GM21528 (cell line): Measurements from ENCODE around the gene HEBP1.
A peak's percentile ranks its signal among the peaks of the same experiment; 100 is the strongest.

Source experiments
- ATAC-seq: cut with Tn5 transposase; IDR thresholded peaks from one replicate; pipeline ENCODE4 v1.9.1; 2021; ENCODE audit warnings: mild to moderate bottlenecking, moderate library complexity; ENCODE audit not compliant: unreplicated experiment, low FRiP score

Gene HEBP1

DNA sequence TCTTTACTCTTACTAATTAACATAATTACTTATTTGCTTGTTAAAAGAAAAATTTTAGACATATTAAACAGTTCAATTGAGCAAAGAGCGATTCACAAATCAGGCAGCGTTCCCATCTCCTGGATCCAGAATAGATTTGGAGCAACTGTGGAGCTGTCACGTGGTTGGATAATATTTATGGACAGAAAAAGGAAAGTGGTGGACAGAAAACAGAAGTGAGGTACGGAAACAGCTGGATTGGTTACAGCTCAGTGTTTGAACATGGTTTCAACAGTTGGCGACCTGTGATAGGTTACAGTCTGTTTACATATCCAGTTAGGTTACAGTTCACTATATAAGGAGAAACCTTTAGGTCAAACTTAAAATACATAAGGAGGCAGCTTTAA is 24.5 kb upstream of the HEBP1 start:
- ATAC-seq, result no peak

DNA sequence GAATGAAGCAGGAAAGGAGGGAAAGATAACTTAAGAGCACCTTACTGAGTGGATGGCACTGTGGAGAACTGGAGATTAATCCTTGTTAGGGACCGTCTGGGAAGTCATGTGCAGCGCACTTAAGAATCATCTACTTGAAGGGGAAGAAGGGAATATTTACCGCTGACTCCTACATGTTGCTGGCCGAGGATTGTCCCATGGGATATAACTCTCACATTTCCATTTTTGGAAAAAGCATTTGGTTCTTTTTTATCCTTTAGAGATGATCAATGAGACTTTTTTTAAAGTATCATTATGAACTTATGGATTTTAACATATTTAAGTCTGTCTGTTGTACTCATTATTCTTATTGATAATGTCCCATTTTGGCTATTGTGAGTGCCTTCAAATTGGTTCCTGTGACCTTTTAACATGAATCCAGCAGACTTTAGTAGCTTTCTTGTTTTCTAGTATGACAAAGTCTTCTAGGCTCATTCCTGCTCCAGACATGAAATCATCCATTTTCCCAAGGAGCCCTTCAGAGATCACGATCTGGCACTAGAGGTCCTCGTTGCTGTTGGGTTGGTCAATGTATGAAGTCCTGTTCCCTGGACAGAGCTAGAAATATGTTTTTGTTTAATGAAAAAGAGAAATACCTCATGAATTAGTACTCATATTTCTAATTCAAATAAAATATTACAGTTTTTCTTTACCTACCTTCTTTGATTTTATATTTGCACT is 23.9 kb upstream of the HEBP1 start:
- ATAC-seq, result no peak

DNA sequence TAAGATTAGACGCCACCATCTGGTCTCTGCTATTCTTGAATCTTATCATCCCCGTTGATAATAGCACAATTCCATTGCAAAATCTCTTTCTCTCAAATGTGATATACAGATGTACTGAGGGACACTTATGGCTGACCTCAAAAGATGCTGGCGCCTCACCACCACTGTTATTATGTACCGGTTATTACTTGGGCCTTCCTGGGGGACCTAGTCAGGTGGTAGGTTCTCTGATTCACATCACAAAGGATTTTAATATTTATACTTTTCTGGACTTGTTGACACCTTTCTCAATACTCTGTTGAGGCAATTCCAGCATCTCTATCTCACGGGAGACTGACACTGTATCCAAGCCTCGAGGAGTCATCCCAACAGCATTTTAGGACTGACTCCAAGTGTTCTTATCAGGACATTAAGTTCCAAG is 22.8 kb upstream of the HEBP1 start:
- no peak for ATAC-seq

DNA sequence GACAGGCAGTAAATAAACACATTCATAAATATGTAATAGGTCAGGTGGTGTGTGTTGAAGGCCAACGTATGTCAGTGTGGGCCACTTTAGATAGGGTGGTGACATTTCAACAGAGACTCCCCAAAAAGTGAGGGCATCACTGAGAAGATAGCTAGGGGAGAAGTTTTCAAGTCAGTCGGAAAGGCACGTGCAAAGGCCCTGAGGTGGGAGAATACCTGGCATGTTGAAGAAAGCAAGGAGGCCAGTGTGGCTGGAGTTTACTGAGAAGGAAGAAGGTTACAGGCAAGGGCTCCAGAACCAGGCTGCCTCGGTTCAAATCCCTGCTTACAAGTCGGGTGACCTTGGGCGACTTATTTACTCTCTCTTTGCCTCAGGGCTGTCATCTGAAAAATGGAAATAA is 11.0 kb upstream of the HEBP1 start:
- no peak for ATAC-seq

DNA sequence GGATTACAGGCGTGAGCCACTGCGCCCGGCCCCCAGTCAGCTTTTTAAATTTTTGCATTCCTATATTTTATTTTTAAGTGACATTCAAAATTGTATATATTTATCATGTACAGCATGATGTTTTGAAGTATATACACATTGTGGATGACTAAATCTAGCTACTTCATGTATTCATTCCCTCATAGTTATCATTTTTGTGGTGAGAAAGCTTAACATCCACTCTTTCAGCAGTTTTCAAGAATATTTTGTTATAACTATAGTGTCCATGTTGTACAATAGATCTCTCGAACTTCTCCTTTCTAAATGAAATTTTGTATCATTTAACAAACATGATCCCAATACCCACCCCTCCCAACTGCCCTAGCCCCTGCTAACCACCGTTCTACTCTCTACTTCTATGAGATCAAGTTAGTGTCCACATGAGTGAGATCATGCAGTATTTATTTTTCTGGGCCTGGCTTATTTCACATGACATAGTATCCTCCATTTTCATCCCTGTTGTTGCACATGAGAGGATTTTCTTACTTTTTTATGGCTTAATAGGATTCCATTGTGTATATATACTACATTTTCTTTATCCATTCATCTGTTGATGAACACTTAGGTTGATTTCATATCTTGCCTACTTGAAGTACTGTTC is 8.8 kb upstream of the HEBP1 start:
- no peak for ATAC-seq

DNA sequence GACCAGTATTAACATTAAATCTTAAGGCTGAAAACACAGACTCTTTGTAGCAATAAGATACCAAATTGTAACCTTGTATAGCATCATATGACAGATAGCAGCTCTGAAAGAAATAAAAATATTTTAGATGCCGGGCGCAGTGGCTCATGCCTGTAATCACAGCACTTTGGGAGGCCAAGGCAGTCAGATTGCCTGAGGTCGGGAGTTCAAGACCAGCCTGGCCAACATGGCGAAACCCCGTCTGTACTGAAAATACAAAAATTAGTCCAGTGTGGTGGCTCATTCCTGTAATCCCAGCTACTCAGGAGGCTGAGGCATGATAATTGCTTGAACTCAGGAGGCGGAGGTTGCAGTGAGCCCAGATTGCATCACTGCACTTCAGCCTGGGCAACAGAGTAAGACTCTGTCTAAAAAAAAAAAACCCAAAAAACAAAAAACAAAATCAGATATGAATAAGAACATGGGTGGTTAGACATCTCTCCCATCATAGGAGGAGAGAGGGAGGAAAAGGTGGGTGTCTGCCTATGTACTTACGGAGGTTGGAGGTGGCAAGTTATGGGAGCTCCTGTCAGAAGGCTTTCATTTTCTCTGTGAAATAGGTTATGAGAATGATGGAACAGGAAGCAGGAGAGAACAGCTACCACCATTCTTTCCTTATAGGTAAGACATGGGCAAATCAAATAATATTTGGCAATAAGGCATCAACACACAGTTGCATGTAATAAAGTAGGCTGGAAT is 7.6 kb upstream of the HEBP1 start:
- no peak for ATAC-seq

DNA sequence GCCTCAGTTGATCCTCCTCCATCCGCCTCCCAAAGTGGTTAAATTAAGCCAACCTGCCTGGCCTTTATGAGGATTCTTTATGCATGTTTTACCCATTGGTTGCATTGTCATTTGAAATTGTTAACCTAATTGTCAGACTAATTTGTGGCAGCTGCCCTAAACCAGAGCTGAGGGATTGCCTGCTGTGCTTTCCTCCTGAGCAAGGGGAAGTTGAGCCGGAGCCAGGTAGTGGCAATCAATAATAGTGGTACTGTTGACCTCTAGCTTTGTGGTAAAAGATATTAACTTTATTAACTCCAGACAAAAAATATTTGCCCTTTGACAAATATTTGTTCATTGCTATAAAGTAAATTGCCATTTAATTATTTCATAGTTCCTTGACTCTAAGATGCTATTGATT is 5.6 kb upstream of the HEBP1 start:
- no peak for ATAC-seq

DNA sequence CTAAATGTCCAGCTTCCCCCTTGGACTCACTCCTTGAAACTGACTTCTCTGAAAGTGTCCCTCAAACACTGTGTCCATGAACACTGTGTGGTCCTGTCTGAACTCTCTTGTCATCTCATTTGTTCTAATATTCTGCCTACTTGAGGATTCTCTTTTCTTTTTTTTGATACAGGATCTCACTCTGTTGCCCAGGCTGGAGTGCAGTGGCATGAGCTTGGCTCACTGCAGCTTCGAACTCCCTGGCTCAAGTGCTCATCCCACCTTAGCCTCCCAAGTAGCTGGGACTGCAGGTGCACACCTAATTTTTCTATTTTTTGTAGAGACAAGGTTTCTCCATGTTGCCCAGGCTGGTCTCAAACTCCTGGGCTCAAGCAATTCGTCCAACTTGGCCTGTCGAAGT is 4.9 kb upstream of the HEBP1 start:
- no peak for ATAC-seq

DNA sequence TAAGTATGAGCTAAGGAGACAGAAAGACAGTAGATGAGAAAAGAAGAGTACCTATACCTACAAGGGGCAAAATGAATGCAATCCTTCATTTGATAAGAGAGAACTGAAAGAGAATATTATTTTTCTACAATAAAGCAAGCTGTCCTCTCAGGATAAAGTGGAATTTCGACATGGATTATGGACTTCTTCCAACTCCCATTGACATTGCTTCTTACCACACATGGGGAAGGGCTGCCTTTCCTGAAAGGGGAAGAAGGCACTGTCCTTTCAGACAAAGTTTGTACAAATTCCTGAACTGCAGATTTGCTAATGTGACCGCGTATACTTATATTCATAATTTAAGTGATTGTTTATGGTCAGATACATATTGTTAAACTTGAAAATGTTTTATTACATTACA is 4.3 kb upstream of the HEBP1 start:
- ATAC-seq, result no peak

DNA sequence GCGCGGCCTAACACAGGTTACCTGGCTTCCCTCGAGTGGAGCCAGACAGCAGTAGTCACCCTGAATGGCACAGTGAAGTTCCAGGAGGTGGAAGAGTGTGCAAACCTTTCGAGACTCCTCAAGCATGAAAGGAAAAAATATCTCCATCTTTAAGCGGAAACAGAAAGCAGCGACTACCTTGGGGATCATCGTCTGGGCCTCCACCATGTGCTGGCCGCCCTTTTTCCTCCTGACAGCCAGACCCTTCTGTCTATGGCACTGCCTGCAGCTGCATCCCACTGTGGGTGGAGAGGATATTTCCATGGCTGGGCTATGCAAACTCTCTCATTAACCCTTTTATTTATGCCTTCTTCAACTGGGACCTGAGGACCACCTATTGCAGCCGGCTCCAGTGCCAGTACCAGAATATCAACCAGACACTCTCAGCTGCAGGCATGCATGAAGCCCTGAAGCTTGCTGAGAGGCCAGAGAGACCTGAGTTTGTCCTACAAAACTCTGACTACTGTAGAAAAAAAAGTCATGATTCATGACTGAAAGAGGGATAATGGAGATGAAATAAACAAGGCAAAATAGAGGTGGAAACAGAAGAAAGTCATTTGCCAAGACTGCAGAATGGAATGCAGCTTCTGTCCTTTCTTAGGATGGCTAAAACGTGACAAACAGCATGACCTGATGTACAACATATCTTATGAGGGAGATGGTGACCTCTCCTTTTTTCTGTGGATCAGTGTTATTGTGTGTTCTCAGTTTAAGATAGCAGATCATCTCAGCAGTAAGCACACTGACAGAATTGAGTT is 2.4 kb upstream of the HEBP1 start:
- no peak for ATAC-seq

DNA sequence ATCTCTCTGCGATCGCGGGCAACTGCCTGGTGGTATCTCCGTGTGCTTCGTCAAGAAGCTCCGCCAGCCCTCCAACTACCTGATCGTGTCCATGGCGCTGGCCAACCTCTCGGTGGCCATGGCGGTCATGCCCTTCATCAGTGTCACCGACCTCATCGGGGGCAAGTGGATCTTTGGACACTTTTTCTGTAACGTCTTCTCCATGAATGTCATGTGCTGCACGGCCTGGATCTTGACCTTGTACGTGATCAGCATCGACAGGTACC is 1.6 kb upstream of the HEBP1 start:
- ATAC-seq, result no peak

DNA sequence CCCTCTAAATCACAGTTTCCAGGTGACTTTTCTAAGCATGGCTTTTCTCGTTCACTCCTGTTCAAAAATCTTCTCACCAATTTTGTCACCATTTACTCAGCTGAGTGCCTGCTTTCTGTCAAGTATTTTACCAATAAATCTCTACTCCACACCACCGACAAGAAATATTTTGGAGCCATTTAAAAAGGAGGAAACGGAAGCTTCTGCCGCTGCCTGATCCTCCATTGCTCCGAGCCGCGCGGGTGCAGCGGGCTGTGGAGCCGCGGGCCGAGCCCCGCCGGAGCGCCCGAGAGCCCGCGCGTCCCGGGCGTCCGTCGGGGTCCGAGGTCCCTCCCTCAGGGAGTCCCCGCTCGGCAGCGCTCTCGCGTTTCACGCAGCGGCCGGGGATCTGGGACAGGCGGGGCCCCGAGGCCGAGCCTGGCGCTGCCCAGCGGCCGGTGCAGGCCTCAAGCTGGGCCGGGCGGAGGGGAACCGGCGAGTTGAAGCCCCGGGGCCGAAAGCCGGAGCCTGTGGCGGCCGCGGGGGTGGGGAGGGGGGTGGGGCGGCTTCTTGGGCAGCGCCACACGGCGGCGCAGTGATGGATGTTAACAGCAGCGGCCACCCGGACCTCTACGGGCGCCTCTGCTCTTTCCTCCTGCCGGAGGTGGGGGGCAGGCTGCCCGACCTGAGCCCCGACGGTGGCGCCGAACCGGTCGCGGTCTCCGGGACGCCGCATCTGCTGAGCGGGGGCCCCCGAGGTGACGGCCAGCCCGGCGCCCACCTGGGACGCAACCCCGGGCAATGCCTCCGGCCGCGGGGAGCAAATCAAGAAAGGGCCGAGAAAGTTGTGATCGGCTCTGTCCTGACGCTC is 1.1 kb upstream of the HEBP1 start:
- peak; percentile 22 for ATAC-seq

DNA sequence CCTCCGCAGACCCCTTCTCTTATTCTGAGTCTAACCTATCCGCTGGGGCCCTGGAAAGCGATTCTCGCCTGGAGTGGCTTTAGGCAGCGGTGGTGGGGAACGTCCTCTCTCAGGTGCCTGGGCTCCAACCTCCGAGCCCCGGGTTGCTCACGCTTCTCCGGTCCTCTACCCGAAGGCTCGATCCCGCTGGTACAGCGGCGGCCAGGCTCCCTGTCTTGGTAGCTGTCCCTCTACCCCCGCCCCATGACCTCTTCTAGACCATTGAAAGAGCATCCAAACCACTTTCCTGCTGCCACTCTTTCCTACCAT is 505 bp upstream of the HEBP1 start:
- peak; percentile 37 for ATAC-seq

DNA sequence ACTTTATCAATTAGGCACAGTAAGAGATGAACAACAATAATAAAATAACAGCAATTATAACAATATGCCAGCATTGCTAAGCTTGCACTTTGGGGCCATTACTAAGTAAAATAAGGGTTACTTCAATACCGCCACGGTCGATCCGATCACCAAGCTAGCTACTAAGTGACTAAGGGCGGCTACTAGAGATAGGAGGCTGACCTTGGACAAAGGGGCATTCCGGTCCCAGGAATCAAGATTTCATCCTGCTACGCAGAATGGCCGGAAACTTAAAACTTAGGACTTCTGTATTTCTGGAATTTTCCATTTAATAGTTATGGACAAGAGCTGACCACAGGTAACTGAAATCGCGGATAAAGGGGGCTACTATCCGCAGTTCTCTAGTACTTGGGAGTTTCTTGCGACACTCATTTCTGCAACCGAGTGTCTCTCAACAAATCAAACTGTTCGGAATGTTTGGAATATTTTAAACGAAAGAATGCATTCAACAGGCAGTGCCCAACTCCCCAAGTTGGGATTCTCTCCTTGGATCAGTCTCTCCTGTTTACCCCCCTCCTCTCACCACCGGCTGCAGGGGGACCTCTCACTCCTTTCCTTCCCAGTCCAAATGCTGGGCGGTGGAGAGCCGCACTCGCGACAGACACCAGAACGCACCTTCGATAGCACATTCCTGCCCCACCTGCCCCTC is 650 bp downstream of the HEBP1 start:
- ATAC-seq, result no peak

DNA sequence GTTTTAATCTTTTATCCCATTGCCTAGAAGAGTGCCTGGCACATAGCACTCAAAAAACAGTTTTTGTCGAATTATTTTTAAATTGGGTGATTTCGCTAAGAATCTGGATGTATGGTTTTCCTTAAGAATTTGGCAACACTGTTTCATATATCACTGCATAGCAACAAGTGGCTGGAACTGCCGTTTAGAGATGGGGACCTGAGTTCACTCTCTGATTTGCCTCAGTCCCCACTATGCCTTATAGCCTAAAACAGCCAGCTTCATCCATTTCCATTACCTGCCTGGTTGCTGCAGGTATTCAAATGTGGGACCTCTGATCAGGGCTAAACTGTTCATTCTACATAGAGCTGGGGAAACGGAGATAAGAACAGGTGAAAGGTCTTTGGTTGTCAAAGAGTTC is 1.8 kb downstream of the HEBP1 start:
- ATAC-seq, result no peak

DNA sequence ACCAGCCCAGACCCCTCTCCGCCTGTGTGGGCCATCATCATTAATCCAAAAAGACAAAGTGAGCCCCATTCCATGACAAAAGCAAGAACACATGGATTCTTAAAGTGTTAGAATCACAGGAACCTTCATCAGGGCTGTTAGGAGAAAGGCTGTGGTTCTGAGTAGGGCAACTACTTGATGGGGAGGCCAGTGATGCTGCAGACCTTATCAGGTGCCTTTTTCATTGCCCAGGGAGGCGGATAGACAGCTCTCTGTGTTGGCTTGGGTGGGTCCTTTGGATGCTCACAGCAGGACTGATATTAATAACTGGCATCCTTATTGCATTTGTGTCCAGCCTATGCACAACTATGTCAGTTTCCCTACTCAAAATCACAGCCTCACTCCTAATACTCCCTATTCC is 2.3 kb downstream of the HEBP1 start:
- no peak for ATAC-seq

DNA sequence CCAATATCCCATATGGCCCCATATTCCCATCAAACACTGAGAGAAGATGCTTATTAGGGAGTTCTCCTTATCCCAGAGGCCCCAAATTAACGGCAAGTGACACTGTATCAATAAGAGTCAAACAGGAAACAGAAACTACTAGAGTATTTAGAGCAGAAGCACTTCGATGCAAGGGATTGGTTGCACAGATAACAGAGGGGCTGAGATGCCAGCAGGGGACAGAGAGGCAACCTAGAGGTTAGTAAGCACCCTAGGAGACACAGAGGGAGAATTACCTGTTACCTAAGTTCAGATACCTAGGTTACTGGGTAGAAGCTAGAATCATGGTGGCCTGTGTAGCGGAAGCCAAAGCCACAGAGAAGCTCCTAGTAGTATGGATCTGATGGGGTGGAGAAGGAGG is 2.9 kb downstream of the HEBP1 start:
- ATAC-seq, result no peak

DNA sequence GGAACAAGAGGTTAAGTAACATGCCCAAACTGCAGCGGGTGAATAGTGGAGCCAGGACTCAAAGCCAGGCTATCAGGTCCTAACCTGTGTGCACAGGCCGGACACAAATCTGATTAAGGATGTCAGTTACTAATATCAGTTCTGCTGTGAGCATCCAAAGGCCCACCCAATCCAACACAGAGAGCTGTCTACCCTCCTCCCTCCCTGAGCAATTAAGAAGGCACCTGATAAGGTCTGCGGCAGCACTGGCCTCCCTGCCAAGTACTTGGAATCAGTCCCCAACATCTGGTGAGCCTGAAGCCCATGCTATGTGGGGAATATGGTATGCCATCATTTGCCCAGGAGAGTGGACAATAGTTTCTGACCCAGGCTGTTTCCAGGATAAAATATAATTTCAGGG is 3.9 kb downstream of the HEBP1 start:
- ATAC-seq, result no peak

DNA sequence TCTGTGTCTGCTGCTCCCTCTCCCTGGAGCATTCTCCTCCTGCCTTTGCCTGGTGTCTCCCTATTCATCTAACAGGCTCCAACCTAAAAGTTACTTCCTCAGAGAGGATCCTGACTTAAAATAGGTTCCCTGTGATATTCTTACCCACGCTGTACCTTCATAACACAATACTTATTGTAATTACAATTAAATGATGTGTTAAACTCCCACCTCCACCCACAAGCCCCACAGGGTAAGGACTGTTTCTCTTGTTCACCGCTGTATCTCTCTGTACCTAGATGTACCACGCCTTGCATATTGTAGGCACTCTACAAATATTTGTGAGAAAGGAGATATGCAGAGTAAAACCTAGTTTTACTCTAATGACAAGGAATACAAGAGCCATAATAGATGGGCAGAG is 5.0 kb downstream of the HEBP1 start:
- ATAC-seq, result no peak

DNA sequence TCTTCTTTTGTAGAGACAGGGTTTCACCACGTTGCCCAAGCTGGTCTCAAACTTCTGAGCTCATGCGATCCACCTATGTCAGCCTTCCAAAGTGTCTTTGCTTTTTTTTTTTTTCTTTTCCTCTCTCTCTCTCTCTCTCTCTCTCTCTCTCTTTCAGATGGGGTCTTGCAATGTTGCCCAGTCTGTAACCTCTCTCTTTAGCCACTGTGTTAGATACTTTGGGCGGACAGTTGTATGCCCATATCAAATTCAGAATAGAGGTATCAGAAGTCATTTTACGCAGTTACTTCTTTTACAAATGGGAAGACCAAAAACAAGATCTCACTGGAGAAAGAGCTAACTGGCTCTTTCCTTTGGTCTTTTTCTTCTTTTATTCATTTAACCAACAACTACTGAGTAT is 6.7 kb downstream of the HEBP1 start:
- ATAC-seq, result no peak
